Tibial nerve (tissue), 4 donors: ENCODE measurements around the gene STARD8.

Experiments
- CTCF ChIP-seq, 5 experiments: fragments of 200-600 bp in 3 of 5; fragments of 450-650 bp in 2 of 5; sonication (generic) in 3 of 5; IDR thresholded peaks; one replicate each; pipeline ENCODE4 v1.5.1; 2016 to 2019; ENCODE audit warnings: antibody characterized with exemption in 5 of 5, mild to moderate bottlenecking in 3 of 5, moderate library complexity in 2 of 5
- EP300 ChIP-seq, 2 donors: sonication (generic); formaldehyde crosslinking; IDR thresholded peaks; one replicate each; pipeline ENCODE4 v1.6.1; 2017; ENCODE audit warnings: antibody characterized with exemption in 2 of 2, mild to moderate bottlenecking in 1 of 2
- POLR2A ChIP-seq, 2 donors: fragments of 450-650 bp; IDR thresholded peaks; one replicate each; pipeline ENCODE4 v1.6.1; 2017; ENCODE audit warnings: antibody characterized with exemption in 2 of 2, mild to moderate bottlenecking in 2 of 2, moderate library complexity in 2 of 2

DNA sequence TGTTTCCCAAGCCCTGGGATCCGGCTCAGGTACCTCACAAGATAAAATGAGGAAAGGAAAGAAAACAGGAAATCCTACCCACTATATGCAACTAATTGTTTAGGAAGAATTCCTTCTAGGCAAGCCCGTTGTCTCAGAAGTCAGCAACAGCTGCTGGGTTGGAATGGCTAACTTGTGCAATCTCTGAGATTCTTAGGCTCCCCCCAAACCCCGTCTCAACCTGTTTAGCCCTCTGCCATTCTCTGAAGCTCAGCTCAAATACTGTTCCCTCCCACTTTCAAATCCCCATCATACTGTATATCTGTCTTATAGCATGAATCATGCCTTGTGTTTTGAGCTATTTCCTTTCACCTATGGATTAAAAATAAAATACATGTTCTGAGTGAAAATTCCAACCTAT is 28.9 kb downstream of the STARD8 start:
- TF ChIP-seq CTCF (IDR thresholded peaks at IDR 0.05) (no peak), POLR2A (IDR thresholded peaks at IDR 0.05) (no peak), EP300 (IDR thresholded peaks at IDR 0.05) (no peak)
